Measurements from ENCODE around the gene SELENBP1.

- TF ChIP-seq CTCF (conservative IDR thresholded peaks at IDR 0.05 in 1 of 2, IDR thresholded peaks at IDR 0.05 in 1 of 2; ENCODE audit: extremely low read depth in 1 of 2, insufficient read depth in 1 of 2, low read depth in 1 of 2, low read length in 2 of 2): no peak
- no peak for TF ChIP-seq EZH2 (IDR thresholded peaks at IDR 0.05; ENCODE audit: borderline replicate concordance, low read length)
Measured at GRCh38 chr1:151419819-151420218, 47.3 kb upstream of the SELENBP1 start.
